Small intestine (tissue), 7 donors: Measurements from ENCODE around the gene HPCAL1. TPM values are rescaled to one million over a fixed set of nuclear protein-coding genes. Genes with fewer than 3 reads are reported as not detected.

Experiments
- DNase-seq, 2 donors: peaks; one replicate each; pipeline versions ENCODE4 v3.0.0 to v3.0.0-alpha.2; 2013
- FAIRE-seq: peaks from 2 replicates; lab custom pipeline; 2012; peaks lifted over from hg19 to GRCh38; lab: Jason Lieb, UNC
- H3K27ac ChIP-seq, 3 donors: one replicate each; pipeline ENCODE4 v1.5.1; 2013; ENCODE audit warnings: low read length in 2 of 3, mild to moderate bottlenecking in 2 of 3, control low read depth in 1 of 3, inconsistent platforms in 1 of 3, low read depth in 1 of 3, moderate library complexity in 1 of 3
- H3K27me3 ChIP-seq, 3 donors: one replicate each; pipeline ENCODE4 v1.6.1; 2013; ENCODE audit warnings: low read length in 3 of 3, inconsistent platforms in 1 of 3; ENCODE audit not compliant: control insufficient read depth in 3 of 3, insufficient read depth in 3 of 3
- H3K36me3 ChIP-seq, 3 donors: one replicate each; pipeline ENCODE4 v1.6.1; 2013; ENCODE audit warnings: low read length in 3 of 3, inconsistent platforms in 1 of 3, low read depth in 1 of 3, mild to moderate bottlenecking in 1 of 3, moderate library complexity in 1 of 3; ENCODE audit not compliant: control insufficient read depth in 3 of 3, insufficient read depth in 2 of 3
- H3K4me1 ChIP-seq, 3 donors: one replicate each; pipeline ENCODE4 v1.6.1; 2013; ENCODE audit warnings: low read length in 2 of 3, inconsistent platforms in 1 of 3, low read depth in 1 of 3, mild to moderate bottlenecking in 1 of 3, moderate library complexity in 1 of 3; ENCODE audit not compliant: control insufficient read depth in 3 of 3, insufficient read depth in 2 of 3
- H3K4me3 ChIP-seq, 3 donors: one replicate each; pipeline ENCODE4 v1.5.1; 2013; ENCODE audit warnings: low read length in 3 of 3, control low read depth in 1 of 3, inconsistent platforms in 1 of 3, low read depth in 1 of 3, mild to moderate bottlenecking in 1 of 3, moderate library complexity in 1 of 3
- H3K9me3 ChIP-seq, 2 donors: one replicate each; pipeline ENCODE4 v1.6.1; 2013; ENCODE audit warnings: low read depth in 1 of 2, low read length in 1 of 2; ENCODE audit not compliant: control insufficient read depth in 2 of 2, insufficient read depth in 1 of 2
- WGBS, 3 donors: extraction: QIAGEN DNeasy Blood & Tissue Kit; methylation state at CpG; one replicate each; pipeline ENCODE4 v1.1.7; 2013; 5-methylcytosine and 5-hydroxymethylcytosine counted together
- polyA plus RNA-seq, 4 donors: library from polyadenylated mRNA; stranded (reverse) in 3 of 4; unstranded in 1 of 4; fragments of 200-250 nt in 3 of 4; fragments of 120-200 nt in 1 of 4; gene quantifications; one replicate each; pipeline versions ENCODE4 v1.2.1 to v1.2.3, GENCODE V29; 2013
- donor health status: healthy with polysubstance abuse.
- donor health status: control.
- donor health status: control.
- donor health status: Bipolar disorder and iron deficiency.
- donor health status: healthy.

HPCAL1 gene
- polyA plus RNA-seq, 4 donors = 82.3 to 142 (median 94.2) TPM

- 90 to 91% (median 91%) methylated on average over 22 of the region's 22 CpGs for WGBS, 3 donors
- no peak for DNase-seq
- Histone ChIP-seq H3K9me3 (peaks cover 0 to 4% of the 10 kb centered on the region in 2 donors), H3K4me1 (peaks cover 7 to 58% (median 11%) of the 10 kb centered on the region in 3 donors), H3K4me3 (no peak overlapping the region), H3K36me3 (no peaks in the 10 kb centered on the region), H3K27me3 (no peaks in the 10 kb centered on the region), H3K27ac (no peak overlapping the region)
- FAIRE-seq = no peak
Observed at GRCh38 chr2:10273215-10274175, 29.2 kb upstream of the HPCAL1 start.

- FAIRE-seq = no peak
- Histone ChIP-seq H3K4me3 (no peak overlapping the region), H3K36me3 (no peaks in the 10 kb centered on the region), H3K4me1 (peaks cover 8 to 60% (median 15%) of the 10 kb centered on the region in 3 donors), H3K27me3 (no peaks in the 10 kb centered on the region), H3K27ac (no peak overlapping the region), H3K9me3 (peaks cover 0 to 4% of the 10 kb centered on the region in 2 donors)
- WGBS, 3 donors = 92 to 94% (median 92%) methylated on average over 14 of the region's 14 CpGs
- DNase-seq = no peak
Observed at GRCh38 chr2:10274376-10274775, 28.3 kb upstream of the HPCAL1 start.

GRCh38 chr2:10274983-10275802 lies 27.5 kb upstream of the HPCAL1 start:
- FAIRE-seq (no peak), DNase-seq (no peak)
- Histone ChIP-seq H3K27ac (no peak overlapping the region), H3K27me3 (no peaks in the 10 kb centered on the region), H3K4me1 (peaks cover 8 to 54% (median 12%) of the 10 kb centered on the region in 3 donors), H3K9me3 (peaks cover 0 to 4% of the 10 kb centered on the region in 2 donors), H3K36me3 (no peaks in the 10 kb centered on the region), H3K4me3 (no peak overlapping the region)
- WGBS, 3 donors = 78 to 83% (median 81%) methylated on average over 15 of the region's 15 CpGs

GRCh38 chr2:10276481-10277292 lies 26.0 kb upstream of the HPCAL1 start:
- no peak for FAIRE-seq
- Histone ChIP-seq H3K27ac (peak overlapping the region in 2 of 3 donors; percentile 52 to 85), H3K36me3 (no peaks in the 10 kb centered on the region)

GRCh38 chr2:10277293-10278028 lies 25.2 kb upstream of the HPCAL1 start:
- DNase-seq = peak in 1 of 2 donors; percentile 72

More at GRCh38 chr2:10276481-10277292, 26.0 kb upstream of the HPCAL1 start:
- H3K4me1 ChIP-seq = peaks cover 8 to 39% (median 12%) of the 10 kb centered on the region in 3 donors
- H3K9me3 ChIP-seq = peaks cover 0 to 4% of the 10 kb centered on the region in 2 donors
- no peaks in the 10 kb centered on the region for H3K27me3 ChIP-seq
- no peak overlapping the region for H3K4me3 ChIP-seq
- 84 to 91% (median 88%) methylated on average over 23 of the region's 23 CpGs for WGBS, 3 donors
- DNase-seq = no peak

GRCh38 chr2:10278029-10278762 lies 24.5 kb upstream of the HPCAL1 start:
- 32 to 50% (median 33%) methylated on average over 18 to 19 of the region's 19 CpGs for WGBS, 3 donors

More at GRCh38 chr2:10277293-10278028, 25.2 kb upstream of the HPCAL1 start:
- peaks cover 0 to 4% of the 10 kb centered on the region in 2 donors for H3K9me3 ChIP-seq
- H3K27ac ChIP-seq = peak overlapping the region; percentile 29 to 85 (median 52)
- no peaks in the 10 kb centered on the region for H3K27me3 ChIP-seq
- 46 to 75% (median 51%) methylated on average over 26 of the region's 26 CpGs for WGBS, 3 donors
- peaks cover 8 to 31% (median 12%) of the 10 kb centered on the region in 3 donors for H3K4me1 ChIP-seq
- H3K36me3 ChIP-seq = no peaks in the 10 kb centered on the region
- no peak for FAIRE-seq
- H3K4me3 ChIP-seq = no peak overlapping the region

More at GRCh38 chr2:10278029-10278762, 24.5 kb upstream of the HPCAL1 start:
- no peaks in the 10 kb centered on the region for H3K27me3 ChIP-seq
- peaks cover 8 to 33% (median 12%) of the 10 kb centered on the region in 3 donors for H3K4me1 ChIP-seq
- peak; percentile 81 to 88 for DNase-seq
- H3K36me3 ChIP-seq = no peaks in the 10 kb centered on the region
- no peak overlapping the region for H3K4me3 ChIP-seq
- no peaks in the 10 kb centered on the region for H3K9me3 ChIP-seq
- no peak for FAIRE-seq
- H3K27ac ChIP-seq = peak overlapping the region; percentile 52 to 85 (median 71)
